OCI-LY3 (cell line): ENCODE measurements around the gene MIER2.

Experiments
- CTCF ChIP-seq: fragments of 200-600, 300-600 bp; sonication (generic); IDR thresholded peaks from 2 replicates; pipeline ENCODE4 v1.5.1; 2014; ENCODE audit warnings: antibody characterized with exemption, low read length, low read depth
- EZH2phosphoT487 ChIP-seq: fragments of 200-600 bp; shearing (Covaris generic); IDR thresholded peaks from 2 replicates; pipeline ENCODE4 v1.6.1; 2018; ENCODE audit warnings: antibody characterized with exemption, mixed run types, low read depth

DNA sequence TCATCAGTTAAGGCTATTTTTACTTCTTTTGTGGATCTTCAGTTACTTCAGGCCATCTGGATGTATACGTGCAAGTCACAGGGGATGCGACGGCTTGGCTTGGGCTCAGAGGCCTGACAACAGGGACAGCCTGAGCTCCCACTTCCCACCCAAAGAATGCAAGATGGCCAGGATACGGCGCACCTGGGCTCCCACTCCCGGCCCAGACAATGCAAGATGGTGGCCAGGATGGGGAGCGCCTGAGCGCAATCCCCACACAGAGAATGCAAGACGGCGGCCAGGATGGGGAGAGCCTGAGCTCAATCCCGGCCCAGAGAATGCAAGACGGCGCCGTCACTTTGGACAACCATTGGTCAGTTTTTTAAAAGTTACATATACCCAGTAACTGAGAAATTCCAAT, 25.3 kb upstream of the MIER2 start:
- no peak for TF ChIP-seq CTCF
- no peak for TF ChIP-seq EZH2phosphoT487
